K562 (cell line): ENCODE data around the gene P2RY8. TPM values are rescaled to one million over a fixed set of nuclear protein-coding genes. Genes with fewer than 3 reads are reported as not detected.

Experiments used
- ATAC-seq: fragments of 200-7000 bp; cut with Tn5 transposase; 3 replicates; pipeline ENCODE4 v1.9.1; 2020; ENCODE audit warnings: moderate library complexity
- BruUV-seq: library from RNA; stranded (reverse); fragments of 400-500 nt; replicated peaks from 2 replicates; lab custom pipeline; 2021; lab: Mats Ljungman, UMichigan
- CTCF ChIA-PET: fragments of 300-600 bp; formaldehyde crosslinking; extraction: SDS; loops from one replicate; lab custom pipeline; 2021; ENCODE audit warnings: low intra/inter-chr PET ratio; lab: Yijun Ruan, JAX
- POLR2A ChIA-PET: fragments of 300-600, 350-650 bp; sonication (Branson Sonifier 250); formaldehyde crosslinking; extraction: SDS; loops from one replicate; lab custom pipeline; 2021; ENCODE audit warnings: antibody characterized with exemption, inconsistent platforms; lab: Yijun Ruan, JAX
- DNase-seq, 4 experiments: peaks; one replicate each; pipeline versions ENCODE4 v3.0.0 to v3.0.0-alpha.2; 2011 to 2018; ENCODE audit warnings: low spot score in 3 of 4, mixed read lengths in 3 of 4; ENCODE audit errors: extremely low read depth in 1 of 4
- FAIRE-seq: peaks from 2 replicates; lab custom pipeline; 2011; peaks lifted over from hg19 to GRCh38; lab: Jason Lieb, UNC
- H2AFZ ChIP-seq: 2 replicates; pipeline ENCODE4 v1.6.0; 2011; ENCODE audit warnings: low read depth, low read length, control low read depth, inconsistent platforms
- H3K27ac ChIP-seq: fragments of 200-600 bp; 3 replicates; pipeline ENCODE4 v1.8.0; 2011; ENCODE audit warnings: low read depth, mild to moderate bottlenecking, control low read depth, inconsistent platforms, low read length, moderate library complexity, mixed read lengths; ENCODE audit errors: extremely low read depth
- H3K27me3 ChIP-seq, 2 experiments: fragments of 300-600 bp in 1 of 2; 2 replicates in 1 of 2; 3 replicates in 1 of 2; pipeline versions ENCODE4 v1.6.0 to v1.8.0; 2011; ENCODE audit warnings: inconsistent platforms in 2 of 2, low read length in 2 of 2, mild to moderate bottlenecking in 1 of 2, mixed read lengths in 1 of 2, moderate library complexity in 1 of 2; ENCODE audit not compliant: control insufficient read depth in 2 of 2, insufficient read depth in 2 of 2
- H3K36me3 ChIP-seq: fragments of 300-600 bp; 3 replicates; pipeline ENCODE4 v1.8.0; 2011; ENCODE audit warnings: mild to moderate bottlenecking, low read length, inconsistent platforms; ENCODE audit not compliant: control insufficient read depth, insufficient read depth
- H3K4me1 ChIP-seq, 2 experiments: fragments of 200-600 bp in 1 of 2; replicated peaks in 1 of 2; 2 replicates in 1 of 2; 3 replicates in 1 of 2; pipeline versions ENCODE4 v1.5.1 to v1.8.0; 2011; ENCODE audit warnings: inconsistent platforms in 2 of 2, low read length in 2 of 2, mild to moderate bottlenecking in 1 of 2, mixed read lengths in 1 of 2, moderate library complexity in 1 of 2; ENCODE audit not compliant: control insufficient read depth in 2 of 2, insufficient read depth in 2 of 2
- H3K4me2 ChIP-seq: 2 replicates; pipeline ENCODE4 v1.6.1; 2011; ENCODE audit warnings: low read length, control low read depth, inconsistent platforms, mixed read lengths; ENCODE audit not compliant: insufficient read depth
- H3K4me3 ChIP-seq: fragments of 200-600 bp; sonication (generic), shearing (Covaris generic); 2 replicates; pipeline ENCODE4 v1.5.1; 2016; ENCODE audit warnings: control low read depth, inconsistent platforms
- H3K79me2 ChIP-seq: fragments of 200-600 bp; 3 replicates; pipeline ENCODE4 v1.8.0; 2011; ENCODE audit warnings: low read length, inconsistent platforms; ENCODE audit not compliant: control insufficient read depth, insufficient read depth
- H3K9ac ChIP-seq, 2 experiments: 2 replicates each; pipeline versions ENCODE4 v1.6.0 to v1.6.1; 2011; ENCODE audit warnings: low read depth in 2 of 2, low read length in 2 of 2, control low read depth in 1 of 2, inconsistent platforms in 1 of 2, mild to moderate bottlenecking in 1 of 2, mixed read lengths in 1 of 2; ENCODE audit not compliant: insufficient read depth in 1 of 2
- H3K9me1 ChIP-seq: one replicate; pipeline ENCODE4 v1.6.0; 2011; ENCODE audit warnings: inconsistent platforms, mild to moderate bottlenecking, low read length, moderate library complexity; ENCODE audit not compliant: control insufficient read depth, insufficient read depth
- H3K9me3 ChIP-seq: replicated peaks from 2 replicates; pipeline ENCODE4 v1.5.1; 2011; ENCODE audit warnings: low read depth, low read length, inconsistent platforms; ENCODE audit not compliant: control insufficient read depth, insufficient read depth
- H4K20me1 ChIP-seq: replicated peaks from 2 replicates; pipeline ENCODE4 v1.6.1; 2011; ENCODE audit warnings: low read length, inconsistent platforms, mixed read lengths; ENCODE audit not compliant: control insufficient read depth, insufficient read depth
- AFF1 ChIP-seq, 2 experiments: fragments of 450-650 bp; IDR thresholded peaks; 2 replicates each; pipeline ENCODE4 v1.6.1; 2018; ENCODE audit warnings: mild to moderate bottlenecking in 2 of 2, low read depth in 1 of 2; ENCODE audit not compliant: partially characterized antibody in 2 of 2
- ATF7 ChIP-seq: fragments of 450-650 bp; IDR thresholded peaks from 2 replicates; pipeline ENCODE4 v1.7.1; 2014; ENCODE audit warnings: mild to moderate bottlenecking, moderate library complexity
- BHLHE40 ChIP-seq: IDR thresholded peaks from 2 replicates; pipeline ENCODE4 v1.6.1; 2011; ENCODE audit warnings: low read length, improper control_type of control experiment
- CREM ChIP-seq: IDR thresholded peaks from 2 replicates; pipeline ENCODE4 v1.6.1; 2014; ENCODE audit warnings: antibody characterized with exemption, low read depth
- CSDE1 ChIP-seq, 2 experiments: fragments of 450-650 bp; IDR thresholded peaks; 2 replicates each; pipeline ENCODE4 v1.6.1; 2016; ENCODE audit warnings: mild to moderate bottlenecking in 1 of 2
- ESRRB ChIP-seq: fragments of 250-450 bp; sonication (Bioruptor Pico); IDR thresholded peaks from 2 replicates; pipeline ENCODE4 v1.5.0; 2020; ENCODE audit warnings: mild to moderate bottlenecking, moderate library complexity, borderline replicate concordance
- FOSL1 ChIP-seq: fragments of 200-800 bp; sonication (Bioruptor generic); conservative IDR thresholded peaks from 2 replicates; pipeline ENCODE4 v1.6.1; 2016; ENCODE audit warnings: missing genetic modification characterization, missing compliant biosample characterization
- GTF3C2 ChIP-seq: IDR thresholded peaks from 3 replicates; pipeline ENCODE4 v1.6.1; 2011; ENCODE audit warnings: borderline replicate concordance, mild to moderate bottlenecking, moderate library complexity; ENCODE audit not compliant: insufficient read length; ENCODE audit errors: extremely low read depth
- HES1 ChIP-seq: fragments of 450-650 bp; IDR thresholded peaks from 2 replicates; pipeline ENCODE4 v1.6.1; 2016; ENCODE audit warnings: low read depth, mild to moderate bottlenecking, moderate library complexity
- OTX1 ChIP-seq: fragments of 450-650 bp; formaldehyde crosslinking; IDR thresholded peaks from 2 replicates; pipeline ENCODE4 v1.4.0; 2022; ENCODE audit warnings: mild to moderate bottlenecking
- SRF ChIP-seq, 2 experiments: fragments of 250-450, 450-650 bp in 1 of 2; sonication (Bioruptor Pico) in 1 of 2; sonication (generic) in 1 of 2; formaldehyde crosslinking; IDR thresholded peaks; 2 replicates each; pipeline versions ENCODE4 v1.5.0 to v1.5.1; 2020 to 2022; ENCODE audit warnings: mild to moderate bottlenecking in 1 of 2, missing genetic modification reagents in 1 of 2
- ZNF717 ChIP-seq: fragments of 250-450 bp; sonication (Bioruptor Pico); IDR thresholded peaks from 2 replicates; pipeline ENCODE4 v1.5.0; 2021
- WGBS: fragments of 100-300 bp; shearing (Covaris generic); methylation state at CpG from one replicate; pipeline ENCODE4 v1.1.6; 2016; ENCODE audit warnings: low coverage, mixed read lengths; ENCODE audit not compliant: insufficient coverage; ENCODE audit errors: missing lambda C conversion rate; 5-methylcytosine and 5-hydroxymethylcytosine counted together
- in situ Hi-C: fragments of 300-500 bp; cut with MboI; formaldehyde crosslinking; loops from 4 replicates; pipeline ENCODE4 v1.15.0; 2018; ENCODE audit warnings: inconsistent platforms, mixed read lengths
- intact Hi-C: fragments of 100-400 bp; cut with micrococcal nuclease; formaldehyde crosslinking; loops from 2 replicates; pipeline ENCODE4 v1.14.2; 2022
- polyA plus RNA-seq, 8 experiments: library from polyadenylated mRNA; depleted of rRNA in 4 of 8; stranded (reverse) in 5 of 8; unstranded in 3 of 8; fragments of >200 nt; fragmentation: Nextera tagmentation in 2 of 8; fragmentation: Illumina TruSeq in 1 of 8; extraction: Ambion mirVana in 2 of 8; extraction: Trizol in 1 of 8; gene quantifications; 2 replicates each; pipeline versions ENCODE4 v1.2.1 to v1.2.3, GENCODE V29; 2011 to 2014; ENCODE audit warnings: inconsistent platforms in 1 of 8, missing spikeins in 1 of 8
- total RNA-seq, 7 experiments: library from RNA; depleted of rRNA in 6 of 7; stranded (reverse); fragments of >200 nt in 6 of 7; fragmentation: Illumina TruSeq in 2 of 7; extraction: Trizol in 2 of 7; gene quantifications; 2 replicates each; pipeline versions ENCODE4 v1.2.1 to v1.2.3, GENCODE V29; 2011 to 2021; ENCODE audit warnings: low replicate concordance in 1 of 7

Gene P2RY8
- total and polyA plus RNA-seq, 9 of the 15 experiments (the other 6 are each of a cell fraction or from before 2014, with no cell fraction given), result 0.04 to 0.69 (median 0.08) TPM; not detected in 3

GRCh38 chrX:1582686-1583437 is 45.9 kb upstream of the P2RY8 start:
- no peaks in the 10 kb centered on the region for H3K27me3 ChIP-seq
- in situ Hi-C loops (no loop called here), intact Hi-C loops (no loop called here)
- no peaks in the 10 kb centered on the region for H4K20me1 ChIP-seq
- ChIA-PET POLR2A (no interaction called here), CTCF (no interaction called here)
- no peak overlapping the region for H3K4me3 ChIP-seq
- H3K9me1 ChIP-seq, result no peaks in the 10 kb centered on the region
- no peak overlapping the region for H3K27ac ChIP-seq
- H3K9ac ChIP-seq, result no peak overlapping the region
- no peak overlapping the region for H3K4me2 ChIP-seq
- H3K4me1 ChIP-seq, result no peaks in the 10 kb centered on the region; a peak in 1 of 5 replicates
- DNase-seq (peak in 2 of 4 experiments; percentile 17), FAIRE-seq (no peak), ATAC-seq (peak; percentile 72)
- WGBS, result 2% methylated on average over 18 of the region's 27 CpGs
- no peaks in the 10 kb centered on the region for H3K36me3 ChIP-seq
- no peaks in the 10 kb centered on the region for H3K9me3 ChIP-seq
- H2AFZ ChIP-seq, result no peak overlapping the region
- BruUV-seq, result no TSS peak
- H3K79me2 ChIP-seq, result no peaks in the 10 kb centered on the region
- TF ChIP-seq SRF (CRISPR knock-in tag; IDR thresholded peaks at IDR 0.05) (no peak), AFF1 (IDR thresholded peaks at IDR 0.05; ENCODE audit: low read depth in 1 of 2, partially characterized antibody in 2 of 2) (no peak), ESRRB (CRISPR knock-in tag) (no peak), HES1 (no peak), GTF3C2 (no peak), FOSL1 (tag) (peak; percentile 39; the same call in 1 of the 2 replicates), CSDE1 (IDR thresholded peaks at IDR 0.05) (no peak), OTX1 (CRISPR knock-in tag) (no peak), ATF7 (peak; percentile 49; the same call in 1 of the 2 replicates), ZNF717 (CRISPR knock-in tag) (no peak), BHLHE40 (peak; percentile 67), CREM (0 out of 2 replicates have a peak, but pooled peaks have one; percentile 29)
